Upper lobe of left lung (tissue), 4 donors: ENCODE results near the gene AMZ2.

ENCODE experiments used
- EP300 ChIP-seq, 4 donors: sonication (generic); formaldehyde crosslinking; IDR thresholded peaks; one replicate each; pipeline ENCODE4 v1.5.1; 2017; ENCODE audit warnings: antibody characterized with exemption in 4 of 4, control low read depth in 2 of 4
- POLR2AphosphoS5 ChIP-seq, 2 donors: sonication (generic); formaldehyde crosslinking; IDR thresholded peaks; one replicate each; pipeline ENCODE4 v1.5.1; 2017; ENCODE audit warnings: antibody characterized with exemption in 2 of 2
- TF ChIP-seq, protein P1 (sequence below), 6 experiments: fragments of 450-650 bp in 4 of 6; fragments of 200-600 bp in 2 of 6; sonication (generic) in 2 of 6; IDR thresholded peaks; one replicate each; pipeline ENCODE4 v1.5.1; 2016 to 2019; ENCODE audit warnings: antibody characterized with exemption in 6 of 6

DNA sequence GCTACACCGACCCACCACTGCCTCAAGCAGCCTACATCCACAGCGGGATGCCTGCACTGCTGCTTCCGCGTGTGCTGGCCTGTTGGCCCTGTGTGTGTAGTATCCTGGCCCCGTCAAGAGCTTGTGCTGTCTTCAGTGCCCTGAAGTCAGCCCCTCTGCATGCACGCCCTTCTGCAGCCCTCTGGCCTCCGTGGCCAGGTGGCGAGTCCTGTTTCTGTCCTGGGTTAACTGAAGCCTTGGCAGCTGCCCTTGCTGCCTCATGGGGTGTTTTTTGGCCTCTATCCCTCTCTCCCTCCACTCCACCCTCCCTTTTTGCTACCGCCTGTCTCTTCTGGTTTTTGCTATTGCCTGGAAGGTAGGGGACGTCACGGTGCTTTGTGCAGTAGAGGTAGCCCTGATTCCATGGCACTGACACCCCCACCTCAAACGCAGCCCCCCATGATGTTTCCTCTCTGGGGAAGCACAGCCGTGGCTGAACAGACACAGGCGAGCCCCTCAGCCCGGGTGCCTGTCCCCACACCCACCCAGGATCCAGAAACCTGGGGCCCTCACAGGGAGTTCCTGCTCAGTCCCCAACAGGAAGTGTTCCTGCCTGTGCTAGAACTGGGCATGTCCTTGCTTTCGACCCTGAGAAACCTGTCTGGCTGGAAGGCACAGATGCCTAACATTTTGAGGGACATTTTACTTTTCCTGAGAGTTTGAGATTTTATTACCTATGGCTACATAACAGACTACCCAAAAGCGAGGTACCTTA lies 18.8 kb upstream of the AMZ2 start:
- TF ChIP-seq, protein P1, sequence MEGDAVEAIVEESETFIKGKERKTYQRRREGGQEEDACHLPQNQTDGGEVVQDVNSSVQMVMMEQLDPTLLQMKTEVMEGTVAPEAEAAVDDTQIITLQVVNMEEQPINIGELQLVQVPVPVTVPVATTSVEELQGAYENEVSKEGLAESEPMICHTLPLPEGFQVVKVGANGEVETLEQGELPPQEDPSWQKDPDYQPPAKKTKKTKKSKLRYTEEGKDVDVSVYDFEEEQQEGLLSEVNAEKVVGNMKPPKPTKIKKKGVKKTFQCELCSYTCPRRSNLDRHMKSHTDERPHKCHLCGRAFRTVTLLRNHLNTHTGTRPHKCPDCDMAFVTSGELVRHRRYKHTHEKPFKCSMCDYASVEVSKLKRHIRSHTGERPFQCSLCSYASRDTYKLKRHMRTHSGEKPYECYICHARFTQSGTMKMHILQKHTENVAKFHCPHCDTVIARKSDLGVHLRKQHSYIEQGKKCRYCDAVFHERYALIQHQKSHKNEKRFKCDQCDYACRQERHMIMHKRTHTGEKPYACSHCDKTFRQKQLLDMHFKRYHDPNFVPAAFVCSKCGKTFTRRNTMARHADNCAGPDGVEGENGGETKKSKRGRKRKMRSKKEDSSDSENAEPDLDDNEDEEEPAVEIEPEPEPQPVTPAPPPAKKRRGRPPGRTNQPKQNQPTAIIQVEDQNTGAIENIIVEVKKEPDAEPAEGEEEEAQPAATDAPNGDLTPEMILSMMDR (IDR thresholded peaks at IDR 0.05) = no peak
- TF ChIP-seq POLR2AphosphoS5 (IDR thresholded peaks at IDR 0.05) = no peak
- TF ChIP-seq EP300 (IDR thresholded peaks at IDR 0.05) = no peak
